GM15510 (cell line): ENCODE measurements around the gene SCIMP.

ENCODE experiments used
- POLR2A ChIP-seq: IDR thresholded peaks from 3 replicates; pipeline ENCODE4 v1.6.1; 2011; ENCODE audit warnings: borderline replicate concordance; ENCODE audit not compliant: insufficient read length; ENCODE audit errors: extremely low read depth

SCIMP gene

DNA sequence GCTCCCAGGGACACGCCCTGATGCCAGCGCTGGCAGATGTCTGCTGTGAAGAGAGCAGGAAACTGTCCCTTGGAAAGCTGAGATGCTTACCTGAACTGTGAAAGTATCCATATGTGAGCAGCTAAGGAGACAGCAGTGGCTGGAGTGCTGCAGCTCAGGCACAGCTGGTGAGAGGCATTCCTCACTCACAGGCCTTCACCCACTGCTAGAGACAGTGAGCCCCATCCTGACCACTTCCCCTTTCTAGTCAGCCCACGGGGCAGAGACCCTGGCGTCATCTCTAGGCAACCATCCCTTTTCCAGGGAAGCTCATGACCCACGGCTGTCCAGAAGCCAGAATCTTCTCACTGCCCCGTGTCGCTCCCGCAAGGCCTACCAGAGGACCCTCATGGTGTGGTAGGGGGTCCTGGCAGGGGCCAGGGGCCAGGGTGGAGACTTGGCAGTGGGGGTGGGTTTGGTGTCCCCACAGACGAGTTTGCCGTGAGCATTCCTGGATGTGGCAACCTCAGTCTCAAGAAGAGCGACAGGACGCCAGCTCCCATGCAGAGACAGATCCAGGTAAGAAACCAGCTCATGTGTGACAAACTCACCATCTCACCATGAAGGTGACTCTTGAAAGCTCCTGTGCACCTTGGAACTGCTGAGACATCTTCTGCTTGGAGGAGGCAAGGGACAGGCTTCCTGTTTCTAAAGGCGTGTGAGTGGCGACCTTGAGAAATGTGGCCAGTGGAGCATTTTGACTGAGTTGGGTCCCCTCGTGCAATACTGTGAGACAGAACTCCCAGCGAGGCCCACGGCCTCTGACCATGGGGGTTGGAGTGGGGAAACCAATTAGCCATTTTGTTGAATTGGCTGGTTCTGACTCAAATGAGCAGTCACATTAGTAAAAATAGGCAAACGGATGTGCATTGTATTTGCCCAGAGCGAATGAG is at the start of gene SCIMP:
TSS of gene SCIMP (minus strand) at position 216 of the 932 bp plus-strand sequence. CDS start at position 111, 105 bp downstream.
- peak; percentile 85 for TF ChIP-seq POLR2A

DNA sequence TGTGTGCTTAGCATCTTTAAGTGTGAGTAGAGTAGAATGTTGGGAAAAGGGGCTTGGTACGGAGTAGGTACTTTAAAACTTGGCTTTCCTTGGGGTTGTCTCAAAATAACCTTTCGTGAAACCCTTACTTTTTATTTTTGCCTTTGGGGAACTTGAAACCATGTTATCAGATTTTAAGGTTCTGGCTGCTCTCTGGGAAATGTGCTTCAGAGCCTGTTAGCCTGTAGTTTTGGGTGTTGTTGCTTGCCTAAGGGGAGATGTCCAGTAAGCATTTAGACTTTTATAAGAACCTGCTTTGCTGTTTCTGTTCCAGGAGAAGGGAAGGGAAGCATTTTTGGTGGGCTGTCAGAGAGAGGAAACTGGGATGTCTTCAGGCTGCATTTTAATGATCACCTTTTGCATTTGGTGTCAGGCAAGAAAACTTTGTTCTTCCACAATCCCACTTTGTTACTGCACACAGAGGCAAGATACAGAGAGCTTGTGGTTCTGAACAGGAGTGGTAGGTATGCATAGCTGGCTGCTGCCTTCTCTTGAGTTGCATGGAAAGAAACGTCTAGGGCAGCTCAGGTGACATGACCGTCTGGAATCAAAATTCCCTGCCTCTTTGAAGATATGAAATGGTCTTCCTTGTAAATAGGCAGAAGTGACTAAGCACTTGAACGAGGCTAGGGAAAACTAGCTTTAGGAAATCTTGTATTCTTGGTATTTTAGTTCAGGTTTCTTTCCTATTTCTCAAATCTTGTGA is 49.1 kb upstream of the SCIMP start:
- TF ChIP-seq POLR2A: no peak

DNA sequence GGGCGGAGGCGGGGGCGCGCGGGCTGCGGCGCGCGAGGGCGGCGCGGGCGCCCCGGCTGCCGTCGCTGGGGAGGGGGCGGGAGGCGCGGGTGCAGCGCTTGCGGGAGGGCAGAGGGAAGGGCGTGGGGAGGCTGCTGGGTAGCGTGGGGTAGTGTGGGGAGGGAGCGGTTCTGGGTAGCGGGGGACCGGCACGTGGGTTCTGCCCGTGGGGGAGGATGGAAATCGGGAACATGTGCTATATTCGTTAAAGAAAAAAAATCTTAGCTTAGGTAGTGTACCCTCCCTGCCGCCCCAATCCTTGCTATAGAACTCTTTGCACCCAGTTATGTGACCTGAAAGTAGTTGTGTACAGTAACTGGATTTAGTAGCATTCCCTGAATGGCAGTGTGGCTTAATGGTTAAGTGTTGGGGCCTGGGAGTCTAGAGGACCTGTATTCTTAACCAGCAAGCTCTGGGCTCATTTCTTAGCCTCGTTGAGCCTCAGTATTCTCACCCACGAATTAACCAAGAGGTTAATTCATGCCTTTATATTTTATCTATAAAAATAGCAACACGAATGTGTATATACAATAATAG is 48.1 kb upstream of the SCIMP start:
- TF ChIP-seq POLR2A: no peak

DNA sequence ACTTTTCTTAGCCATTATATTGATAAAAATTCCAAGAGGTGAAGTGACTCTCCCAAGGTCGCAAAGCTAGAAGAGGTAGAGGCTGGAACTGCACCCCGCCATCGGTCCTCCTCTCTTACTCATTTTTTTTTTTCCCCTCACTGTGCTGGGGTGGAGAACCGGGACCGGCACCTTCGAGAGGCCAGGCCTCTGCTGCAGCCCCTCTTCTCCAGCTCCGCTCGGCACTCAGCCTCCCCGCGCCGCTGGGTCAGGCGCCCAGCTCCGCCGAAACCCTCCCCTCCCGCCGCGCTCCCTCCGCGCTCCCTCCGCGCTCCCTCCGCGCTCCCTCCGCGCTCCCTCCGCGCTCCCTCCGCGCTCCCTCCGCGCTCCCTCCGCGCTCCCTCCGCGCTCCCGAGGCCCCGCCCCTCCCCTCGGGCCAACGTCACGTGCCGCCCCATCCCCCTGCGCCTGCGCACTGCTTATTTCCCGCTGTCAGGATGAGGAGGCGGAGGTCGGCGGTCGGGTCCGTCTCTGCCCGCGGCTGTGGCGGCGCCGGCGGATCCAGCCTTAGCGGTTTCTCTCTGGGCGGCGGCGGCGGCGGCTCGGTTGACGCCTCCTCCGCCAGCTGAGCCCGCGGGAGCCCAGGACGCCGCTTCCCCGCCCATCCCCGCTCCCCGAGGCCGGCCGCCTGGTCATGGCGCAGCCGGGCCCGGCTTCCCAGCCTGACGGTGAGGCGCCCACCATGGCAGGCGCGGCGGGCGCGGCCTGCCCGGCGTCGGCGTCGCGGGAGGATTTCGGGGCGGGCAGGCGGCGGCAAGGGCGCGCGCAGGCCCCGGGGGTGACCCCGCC is 47.4 kb upstream of the SCIMP start, which contains the start of gene RABEP1:
TSS of gene RABEP1 (plus strand) at position 471 of the 828 bp plus-strand sequence. CDS start at position 674, 203 bp downstream.
- TF ChIP-seq POLR2A: peak; percentile 91

DNA sequence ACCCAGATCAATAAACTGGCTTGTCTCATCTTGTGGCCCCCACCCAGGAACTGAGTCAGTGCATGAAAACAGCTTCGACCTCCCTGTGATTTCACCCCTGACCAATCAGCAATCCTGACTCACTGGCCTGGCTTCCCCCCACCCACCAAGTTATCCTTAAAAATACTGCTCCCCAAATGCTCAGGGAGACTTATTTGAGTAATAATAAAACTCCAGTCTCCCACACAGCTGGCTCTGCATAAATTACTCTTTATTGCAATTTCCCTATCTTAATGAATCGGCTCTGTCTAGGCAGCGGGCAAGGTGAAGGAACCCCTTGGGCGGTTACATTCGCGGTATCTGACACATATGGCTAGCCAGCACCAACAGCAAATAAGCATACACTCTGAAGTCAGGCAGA is 37.7 kb upstream of the SCIMP start:
- no peak for TF ChIP-seq POLR2A

DNA sequence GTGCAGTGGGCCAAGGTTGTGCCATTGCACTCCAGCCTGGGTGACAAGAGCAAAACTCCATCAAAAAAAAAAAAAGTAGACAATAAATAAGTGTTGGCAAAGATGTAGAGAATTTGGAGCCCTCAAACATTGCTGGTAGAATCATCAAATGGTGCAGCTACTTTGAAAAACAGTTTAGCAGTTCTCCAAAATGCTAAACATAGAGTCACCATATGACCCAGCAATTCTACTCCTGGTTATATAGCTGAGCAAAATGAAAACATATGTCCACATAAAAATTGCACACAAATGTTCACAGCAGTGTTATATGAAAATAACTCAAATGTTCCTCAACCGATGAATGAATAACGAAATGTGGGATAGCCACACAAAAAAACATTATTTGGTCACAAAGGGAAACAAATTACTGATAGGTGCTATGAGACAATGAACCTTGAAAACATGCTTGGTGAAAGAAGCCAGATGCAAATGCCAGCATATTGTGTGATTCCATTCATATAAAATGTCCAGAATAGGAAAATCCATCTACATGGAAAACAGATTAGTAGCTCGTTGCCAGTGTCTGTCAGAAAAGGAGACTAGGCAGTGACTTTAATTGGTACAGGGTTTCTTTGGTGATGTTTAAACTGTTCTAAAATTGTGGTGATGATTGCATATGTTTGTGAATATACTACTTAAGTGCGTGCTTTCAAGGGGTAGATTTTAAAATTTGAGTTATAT is 34.7 kb upstream of the SCIMP start:
- TF ChIP-seq POLR2A: no peak

DNA sequence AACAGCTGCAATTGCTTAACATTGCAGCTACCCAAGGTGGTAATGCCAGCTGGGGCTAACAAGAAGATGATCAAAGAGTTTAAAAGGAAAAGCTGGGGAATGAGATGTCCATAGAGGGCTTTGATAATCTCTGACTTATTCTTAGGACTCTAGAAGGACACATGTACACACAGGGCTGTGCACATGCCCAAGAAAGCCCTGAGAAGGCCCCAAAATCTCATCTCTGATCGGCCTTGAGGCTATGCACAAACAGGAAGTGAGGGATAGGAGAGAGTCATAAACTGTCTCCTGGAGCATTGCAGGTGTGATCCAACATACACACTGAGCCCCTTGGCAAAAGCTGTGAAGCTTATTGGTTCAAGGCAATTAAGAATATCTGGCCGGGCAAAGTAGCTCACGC is 30.2 kb upstream of the SCIMP start:
- TF ChIP-seq POLR2A: no peak

DNA sequence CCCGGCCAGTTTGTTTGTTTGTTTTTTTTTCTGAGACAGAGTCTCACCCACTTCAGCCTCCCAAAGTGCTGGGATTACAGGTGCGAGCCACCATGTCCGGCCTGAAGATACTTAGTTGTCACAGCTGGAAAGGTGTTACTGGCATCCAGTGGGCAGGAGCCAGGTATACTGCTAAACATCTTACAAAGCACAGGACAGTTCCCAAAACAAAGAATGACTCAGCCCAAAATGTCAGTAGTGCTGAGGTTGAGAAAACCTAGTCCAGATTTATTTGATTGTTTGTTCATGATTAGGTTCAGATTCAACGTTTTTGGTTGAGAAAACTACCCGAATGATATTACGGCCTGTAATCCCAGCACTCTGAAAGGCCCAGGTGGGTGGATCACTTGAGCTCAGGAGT is 28.8 kb upstream of the SCIMP start:
- TF ChIP-seq POLR2A: no peak

DNA sequence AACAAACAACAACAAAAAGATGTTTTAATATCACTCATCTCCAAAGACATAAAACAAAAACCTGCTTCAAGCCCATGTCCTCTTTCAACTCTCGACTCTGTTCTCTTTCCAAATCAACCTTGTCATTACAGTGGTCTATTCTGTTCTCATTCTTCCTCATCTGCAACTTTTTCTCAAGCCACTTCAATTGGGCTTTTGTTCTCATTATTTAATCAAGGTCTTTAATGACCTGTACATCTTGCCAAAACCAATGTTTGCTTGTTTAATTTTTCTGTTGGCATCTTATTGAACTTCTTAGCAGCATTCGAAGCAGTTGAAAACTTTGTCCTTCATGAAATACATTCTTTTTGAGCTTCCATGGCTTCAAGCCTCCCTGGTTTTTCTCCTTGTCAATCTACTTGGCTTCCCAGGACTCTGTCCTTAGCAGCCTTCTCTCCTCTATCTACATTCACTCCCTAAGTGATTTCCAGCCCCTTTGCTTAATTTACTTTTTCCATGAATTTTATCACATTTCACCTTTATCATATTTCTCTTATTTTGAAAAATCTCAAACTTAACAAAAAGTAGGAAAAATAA is 27.8 kb upstream of the SCIMP start:
- TF ChIP-seq POLR2A: no peak

DNA sequence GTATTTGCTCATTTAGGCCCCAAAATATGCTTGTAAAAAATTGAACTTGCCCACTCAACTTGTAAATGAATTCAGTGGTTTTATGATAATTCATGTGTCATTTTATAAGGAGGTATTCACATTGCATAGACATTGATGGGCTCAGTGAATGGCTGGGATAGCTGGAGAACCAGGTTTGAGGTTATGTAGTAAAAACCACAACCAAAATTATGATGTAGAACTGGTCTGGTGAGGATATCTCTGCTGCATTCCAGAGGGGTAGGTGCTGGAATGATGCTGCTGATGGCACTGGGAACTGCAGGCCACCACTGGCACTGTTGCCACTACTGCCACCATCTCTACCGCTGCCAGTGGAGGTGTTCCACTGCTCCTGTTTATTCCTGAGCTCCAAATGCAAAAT is 25.9 kb upstream of the SCIMP start:
- no peak for TF ChIP-seq POLR2A

DNA sequence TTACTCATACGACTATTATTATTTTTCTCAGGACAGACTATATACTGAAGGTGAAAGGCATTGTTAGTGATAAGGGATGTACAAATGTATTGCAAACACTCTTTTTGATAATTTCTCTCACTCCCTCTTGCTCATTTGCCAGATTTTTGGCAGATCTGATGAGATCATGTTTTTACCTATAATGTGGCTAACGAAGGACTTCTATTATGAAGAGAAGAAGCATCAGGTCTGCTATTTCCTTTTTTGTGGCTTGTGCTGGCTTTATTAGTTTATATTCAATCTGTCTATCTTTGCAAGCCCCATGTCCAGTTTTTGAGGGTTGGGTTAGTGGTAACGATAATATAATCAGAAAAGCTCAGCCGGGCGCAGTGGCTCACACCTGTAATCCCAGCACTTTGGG is 22.5 kb upstream of the SCIMP start:
- TF ChIP-seq POLR2A: no peak

DNA sequence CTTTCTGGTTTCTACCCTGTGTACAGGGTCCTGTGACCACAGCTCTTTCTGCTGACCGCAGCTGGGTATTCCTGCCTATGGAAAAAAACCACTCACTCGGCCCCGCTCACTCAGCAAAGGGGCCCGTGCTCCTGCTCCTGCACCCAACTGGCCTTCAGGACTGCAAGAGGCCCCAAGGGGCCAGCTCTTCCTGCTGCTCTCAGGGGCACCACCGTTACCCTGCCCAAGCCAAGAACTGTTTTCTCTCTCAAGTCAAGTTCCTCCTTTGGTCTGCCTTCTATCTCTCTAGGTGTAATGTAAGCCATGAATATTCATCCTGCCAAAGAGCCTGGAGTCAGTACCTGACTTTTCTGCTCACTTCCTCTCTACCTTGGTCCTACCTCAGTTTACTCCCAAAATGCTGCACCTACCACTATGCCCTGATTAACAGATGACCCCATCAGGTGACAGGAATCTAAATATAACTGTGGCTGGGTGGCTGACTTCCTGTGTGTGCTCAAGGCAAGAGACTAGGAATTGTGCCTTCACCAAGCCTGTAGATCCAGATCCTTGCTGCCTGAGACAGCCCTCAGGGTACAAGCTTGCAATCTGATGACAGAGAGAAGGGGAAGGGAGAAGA is 20.4 kb upstream of the SCIMP start:
- TF ChIP-seq POLR2A: no peak

DNA sequence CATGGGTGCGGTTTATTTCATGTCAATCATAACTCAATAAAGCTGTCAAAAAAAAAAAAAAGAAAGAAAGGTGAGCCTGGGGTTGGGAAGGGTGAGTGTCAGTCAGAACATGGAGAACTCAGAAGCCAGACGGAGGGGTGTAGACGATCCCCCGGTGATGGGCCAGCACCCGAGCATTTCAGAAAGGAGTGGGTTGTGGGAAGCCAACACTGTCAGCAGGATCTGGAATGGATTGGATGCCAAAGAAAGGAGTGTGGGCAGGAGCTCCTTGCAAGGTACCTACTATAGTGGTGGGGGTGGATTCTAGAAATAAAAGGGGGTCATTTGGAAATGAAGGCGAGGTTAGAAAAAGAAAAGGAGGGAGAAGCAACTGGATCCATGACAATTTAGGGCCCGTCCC is 19.8 kb upstream of the SCIMP start:
- no peak for TF ChIP-seq POLR2A
